Esophagus squamous epithelium (tissue), 4 donors: ENCODE results near the gene PHACTR4.

Experiments used
- POLR2A ChIP-seq, 4 donors: fragments of 450-650 bp; IDR thresholded peaks; one replicate each; pipeline ENCODE4 v1.6.1; 2017; ENCODE audit warnings: antibody characterized with exemption in 4 of 4, mild to moderate bottlenecking in 4 of 4, moderate library complexity in 3 of 4
- TF ChIP-seq, protein P1 (sequence below), 6 experiments: fragments of 450-650 bp in 4 of 6; fragments of 200-600 bp in 2 of 6; sonication (generic) in 2 of 6; IDR thresholded peaks; one replicate each; pipeline ENCODE4 v1.5.1; 2016 to 2019; ENCODE audit warnings: antibody characterized with exemption in 6 of 6, mild to moderate bottlenecking in 4 of 6, moderate library complexity in 4 of 6

GRCh38 chr1:28447679-28448078 lies 78.1 kb downstream of the PHACTR4 start:
- TF ChIP-seq, protein P1, sequence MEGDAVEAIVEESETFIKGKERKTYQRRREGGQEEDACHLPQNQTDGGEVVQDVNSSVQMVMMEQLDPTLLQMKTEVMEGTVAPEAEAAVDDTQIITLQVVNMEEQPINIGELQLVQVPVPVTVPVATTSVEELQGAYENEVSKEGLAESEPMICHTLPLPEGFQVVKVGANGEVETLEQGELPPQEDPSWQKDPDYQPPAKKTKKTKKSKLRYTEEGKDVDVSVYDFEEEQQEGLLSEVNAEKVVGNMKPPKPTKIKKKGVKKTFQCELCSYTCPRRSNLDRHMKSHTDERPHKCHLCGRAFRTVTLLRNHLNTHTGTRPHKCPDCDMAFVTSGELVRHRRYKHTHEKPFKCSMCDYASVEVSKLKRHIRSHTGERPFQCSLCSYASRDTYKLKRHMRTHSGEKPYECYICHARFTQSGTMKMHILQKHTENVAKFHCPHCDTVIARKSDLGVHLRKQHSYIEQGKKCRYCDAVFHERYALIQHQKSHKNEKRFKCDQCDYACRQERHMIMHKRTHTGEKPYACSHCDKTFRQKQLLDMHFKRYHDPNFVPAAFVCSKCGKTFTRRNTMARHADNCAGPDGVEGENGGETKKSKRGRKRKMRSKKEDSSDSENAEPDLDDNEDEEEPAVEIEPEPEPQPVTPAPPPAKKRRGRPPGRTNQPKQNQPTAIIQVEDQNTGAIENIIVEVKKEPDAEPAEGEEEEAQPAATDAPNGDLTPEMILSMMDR (IDR thresholded peaks at IDR 0.05) = no peak
- no peak for TF ChIP-seq POLR2A (IDR thresholded peaks at IDR 0.05)
